PFSK-1 (cell line): ENCODE data around the gene EDN1.

Source experiments
- FOXP2 ChIP-seq: optimal IDR thresholded peaks from 2 replicates; pipeline ENCODE3; 2011; ENCODE audit warnings: borderline replicate concordance, control low read depth, inconsistent platforms; ENCODE audit not compliant: insufficient read depth; ENCODE audit errors: extremely low read length, extremely low read depth
- POLR2AphosphoS5 ChIP-seq: IDR thresholded peaks from 2 replicates; pipeline ENCODE4 v1.6.1; 2012; ENCODE audit warnings: low read depth, mild to moderate bottlenecking, control low read depth, low read length, moderate library complexity
- SIN3A ChIP-seq: IDR thresholded peaks from 2 replicates; pipeline ENCODE4 v1.6.1; 2012; ENCODE audit warnings: mild to moderate bottlenecking, low read length, moderate library complexity, borderline replicate concordance; ENCODE audit not compliant: insufficient read depth
- TAF1 ChIP-seq: IDR thresholded peaks from 2 replicates; pipeline ENCODE4 v1.6.1; 2012; ENCODE audit warnings: low read length, control low read depth, borderline replicate concordance; ENCODE audit not compliant: insufficient read depth
- TF ChIP-seq, protein P1 (sequence below), 2 experiments: IDR thresholded peaks; 2 replicates each; pipeline versions ENCODE4 v1.6.1 to v1.8.0; 2011 to 2012; ENCODE audit warnings: low read depth in 2 of 2, low read length in 2 of 2, control low read depth in 1 of 2, inconsistent platforms in 1 of 2, mild to moderate bottlenecking in 1 of 2, moderate library complexity in 1 of 2; ENCODE audit not compliant: insufficient read depth in 1 of 2

Gene EDN1

DNA sequence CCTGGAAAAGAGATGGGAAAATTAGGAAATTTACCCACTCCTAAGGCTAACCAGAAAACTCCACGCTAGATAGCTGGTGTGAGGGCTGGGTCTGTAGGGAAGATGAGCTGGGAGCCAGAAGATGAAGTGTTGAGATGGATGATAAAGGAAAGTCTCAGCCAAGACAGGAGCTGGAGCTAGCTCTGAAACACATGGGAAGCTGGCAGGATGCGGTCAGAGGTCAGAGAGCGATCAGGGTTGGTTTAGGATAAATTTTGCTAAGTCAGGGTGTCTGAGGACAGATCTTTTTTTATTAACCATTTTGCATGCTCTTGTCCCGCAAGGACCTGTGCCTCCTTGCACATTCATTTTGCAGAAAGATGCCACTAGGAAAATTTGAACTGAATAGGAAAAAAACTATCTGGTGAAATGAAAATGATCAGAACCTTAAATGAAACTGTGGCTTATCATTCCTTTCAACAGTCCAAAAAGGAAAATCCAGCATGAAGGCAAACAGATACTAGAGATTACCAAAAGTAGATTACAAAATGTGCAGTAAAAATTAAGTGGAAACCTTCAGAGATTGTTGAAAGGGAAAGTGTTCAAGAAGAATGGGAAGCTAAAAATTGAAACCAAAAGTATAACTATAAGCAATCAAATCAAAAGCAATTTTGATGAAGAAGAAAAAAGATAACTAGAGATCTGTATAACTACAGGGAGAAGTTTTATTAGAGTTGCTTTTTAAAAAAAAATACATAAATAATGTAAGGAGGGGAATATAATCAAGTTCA is 10.7 kb upstream of the EDN1 start:
- no peak for TF ChIP-seq POLR2AphosphoS5
- TF ChIP-seq TAF1 = no peak
- TF ChIP-seq, protein P1, sequence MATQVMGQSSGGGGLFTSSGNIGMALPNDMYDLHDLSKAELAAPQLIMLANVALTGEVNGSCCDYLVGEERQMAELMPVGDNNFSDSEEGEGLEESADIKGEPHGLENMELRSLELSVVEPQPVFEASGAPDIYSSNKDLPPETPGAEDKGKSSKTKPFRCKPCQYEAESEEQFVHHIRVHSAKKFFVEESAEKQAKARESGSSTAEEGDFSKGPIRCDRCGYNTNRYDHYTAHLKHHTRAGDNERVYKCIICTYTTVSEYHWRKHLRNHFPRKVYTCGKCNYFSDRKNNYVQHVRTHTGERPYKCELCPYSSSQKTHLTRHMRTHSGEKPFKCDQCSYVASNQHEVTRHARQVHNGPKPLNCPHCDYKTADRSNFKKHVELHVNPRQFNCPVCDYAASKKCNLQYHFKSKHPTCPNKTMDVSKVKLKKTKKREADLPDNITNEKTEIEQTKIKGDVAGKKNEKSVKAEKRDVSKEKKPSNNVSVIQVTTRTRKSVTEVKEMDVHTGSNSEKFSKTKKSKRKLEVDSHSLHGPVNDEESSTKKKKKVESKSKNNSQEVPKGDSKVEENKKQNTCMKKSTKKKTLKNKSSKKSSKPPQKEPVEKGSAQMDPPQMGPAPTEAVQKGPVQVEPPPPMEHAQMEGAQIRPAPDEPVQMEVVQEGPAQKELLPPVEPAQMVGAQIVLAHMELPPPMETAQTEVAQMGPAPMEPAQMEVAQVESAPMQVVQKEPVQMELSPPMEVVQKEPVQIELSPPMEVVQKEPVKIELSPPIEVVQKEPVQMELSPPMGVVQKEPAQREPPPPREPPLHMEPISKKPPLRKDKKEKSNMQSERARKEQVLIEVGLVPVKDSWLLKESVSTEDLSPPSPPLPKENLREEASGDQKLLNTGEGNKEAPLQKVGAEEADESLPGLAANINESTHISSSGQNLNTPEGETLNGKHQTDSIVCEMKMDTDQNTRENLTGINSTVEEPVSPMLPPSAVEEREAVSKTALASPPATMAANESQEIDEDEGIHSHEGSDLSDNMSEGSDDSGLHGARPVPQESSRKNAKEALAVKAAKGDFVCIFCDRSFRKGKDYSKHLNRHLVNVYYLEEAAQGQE (IDR thresholded peaks at IDR 0.05; ENCODE audit: insufficient read depth in 1 of 2, low read depth in 2 of 2, low read length in 2 of 2) = no peak
- TF ChIP-seq FOXP2 = no peak
- TF ChIP-seq SIN3A = no peak

GRCh38 chr6:12280458-12280857 is 9.7 kb upstream of the EDN1 start:
- TF ChIP-seq FOXP2 = no peak
- no peak for TF ChIP-seq SIN3A

DNA sequence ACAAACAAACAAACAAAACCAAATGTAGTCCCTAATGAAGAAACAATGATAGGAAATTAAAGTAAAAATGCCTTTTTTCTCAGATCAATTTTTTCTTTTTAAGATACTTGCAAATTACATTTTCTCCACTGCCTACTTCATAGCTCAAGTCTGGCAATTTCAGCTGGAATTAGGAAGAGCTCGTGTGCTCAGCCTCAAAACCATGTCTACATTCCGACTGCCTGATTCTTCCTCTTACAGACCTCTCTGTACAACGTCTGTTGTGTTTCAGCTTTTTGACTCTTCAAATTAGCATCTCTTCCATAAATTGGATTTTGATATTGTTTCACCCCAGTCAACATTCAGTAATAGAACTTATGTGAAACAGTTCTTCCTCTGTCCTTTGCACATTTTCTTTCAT is 9.3 kb upstream of the EDN1 start:
- no peak for TF ChIP-seq TAF1
- TF ChIP-seq, protein P1 (IDR thresholded peaks at IDR 0.05; ENCODE audit: insufficient read depth in 1 of 2, low read depth in 2 of 2, low read length in 2 of 2) = no peak
- TF ChIP-seq SIN3A = no peak
- TF ChIP-seq POLR2AphosphoS5 = no peak
- no peak for TF ChIP-seq FOXP2

- TF ChIP-seq FOXP2 (no peak), POLR2AphosphoS5 (no peak), SIN3A (no peak), TAF1 (no peak)
- TF ChIP-seq, protein P1 (IDR thresholded peaks at IDR 0.05; ENCODE audit: insufficient read depth in 1 of 2, low read depth in 2 of 2, low read length in 2 of 2) = no peak
These were observed 6.3 kb upstream of the EDN1 start for GRCh38 chr6:12283904-12284303.

DNA sequence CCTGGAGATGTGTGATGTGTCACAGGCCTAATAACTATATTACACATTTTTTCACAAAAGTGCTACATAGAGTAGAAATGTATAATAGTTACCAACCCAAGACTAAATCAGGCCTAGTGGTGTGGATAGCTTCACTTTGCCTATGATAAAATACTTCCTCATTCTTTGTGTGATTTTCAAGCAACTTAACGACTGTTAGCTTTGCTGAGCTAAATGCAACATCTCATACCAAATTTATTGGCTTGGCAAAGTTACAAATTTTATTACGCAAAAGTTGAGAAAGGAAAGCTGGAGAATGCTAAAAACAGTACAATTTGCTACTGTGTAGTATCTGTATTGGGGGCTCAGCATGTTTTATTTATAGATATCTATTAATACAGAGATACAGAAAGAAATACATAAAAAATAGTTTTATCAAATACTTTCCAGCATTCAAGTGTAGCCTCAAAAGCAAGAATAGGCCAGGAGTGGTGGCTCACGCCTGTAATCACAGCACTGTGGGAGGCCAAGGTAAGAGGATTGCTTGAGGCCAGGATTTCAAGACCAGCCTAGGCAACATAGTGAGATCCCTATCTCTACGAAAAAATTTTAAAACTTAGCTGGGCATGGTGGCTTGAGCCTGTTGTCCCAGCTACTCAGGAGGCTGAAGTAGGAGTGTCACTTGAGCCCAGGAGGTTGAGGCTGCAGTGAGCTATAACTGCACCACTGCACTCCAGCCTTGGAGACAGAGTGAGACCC is 3.6 kb upstream of the EDN1 start:
- no peak for TF ChIP-seq TAF1
- no peak for TF ChIP-seq FOXP2
- TF ChIP-seq SIN3A = no peak
- TF ChIP-seq, protein P1 (IDR thresholded peaks at IDR 0.05; ENCODE audit: insufficient read depth in 1 of 2, low read depth in 2 of 2, low read length in 2 of 2) = no peak
- TF ChIP-seq POLR2AphosphoS5 = no peak
